ENCODE results near the gene ICAM1. TPM values are rescaled to one million over a fixed set of nuclear protein-coding genes. Genes with fewer than 3 reads are reported as not detected.

The ICAM1 gene
- total and polyA plus RNA-seq, 2 of the 13 experiments (the other 11 are each of a cell fraction or from before 2014, with no cell fraction given) = 37.9 to 98.4 TPM

- no peak for TF ChIP-seq PAWR (CRISPR knock-in tag; IDR thresholded peaks at IDR 0.05; ENCODE audit: borderline replicate concordance)
- TF ChIP-seq HOXA3 (CRISPR knock-in tag; IDR thresholded peaks at IDR 0.05) = peak; percentile 37; the same call in 1 of the 2 replicates
- no peak for TF ChIP-seq ZNF790 (CRISPR knock-in tag; IDR thresholded peaks at IDR 0.05; ENCODE audit: borderline replicate concordance)
- TF ChIP-seq KLF12 (CRISPR knock-in tag; IDR thresholded peaks at IDR 0.05; ENCODE audit: borderline replicate concordance) = no peak
- TF ChIP-seq MYPOP (CRISPR knock-in tag; IDR thresholded peaks at IDR 0.05) = no peak
- peak; percentile 87; the same call in 1 of the 2 replicates for TF ChIP-seq RERE (CRISPR knock-in tag; IDR thresholded peaks at IDR 0.05; ENCODE audit: low read depth)
- TF ChIP-seq ZBTB44 (CRISPR knock-in tag; IDR thresholded peaks at IDR 0.05) = no peak
- TF ChIP-seq ADNP (CRISPR knock-in tag; IDR thresholded peaks at IDR 0.05) = peak; percentile 87
- no peak for TF ChIP-seq LCORL (IDR thresholded peaks at IDR 0.05)
- TF ChIP-seq LCORL (CRISPR knock-in tag; IDR thresholded peaks at IDR 0.05) = peak; percentile 27; the same call in 1 of the 2 replicates
- TF ChIP-seq ZNF609 (CRISPR knock-in tag; IDR thresholded peaks at IDR 0.05; ENCODE audit: borderline replicate concordance) = peak; percentile 95
- TF ChIP-seq FOXA1 (IDR thresholded peaks at IDR 0.05) = no peak
- TF ChIP-seq FOXA1 (CRISPR knock-in tag; IDR thresholded peaks at IDR 0.05) = peak; percentile 92
- peak; percentile 85; the same call in 1 of the 2 replicates for TF ChIP-seq TFAP4 (IDR thresholded peaks at IDR 0.05; ENCODE audit: borderline replicate concordance, low read depth)
- 0 out of 2 replicates have a peak, but pooled peaks have one; percentile 34 for TF ChIP-seq ZNF746 (CRISPR knock-in tag; IDR thresholded peaks at IDR 0.05)
- no peak for TF ChIP-seq CHD4 (IDR thresholded peaks at IDR 0.05; ENCODE audit: borderline replicate concordance, low read length)
Observed at GRCh38 chr19:10238172-10238783, 32.6 kb upstream of the ICAM1 start (continued).

All from HepG2 (cell line).